Activated T-helper 1 cell treated with anti-CD3 and anti-CD28 coated beads, Interleukin-2, amount 50 U/mL, for 16 hours (primary cell): ENCODE measurements around the gene ZNF407.

Source experiments
- DNase-seq, 2 donors: peaks; one replicate each; pipeline ENCODE4 v3.0.0-alpha.2; 2020; ENCODE audit warnings: low read depth in 1 of 2, low spot score in 1 of 2

ZNF407 gene

GRCh38 chr18:74996055-74996454, 398.4 kb downstream of the ZNF407 start:
- DNase-seq, result no peak

GRCh38 chr18:74996996-74997395, 399.3 kb downstream of the ZNF407 start:
- no peak for DNase-seq

- no peak for DNase-seq
Measured at GRCh38 chr18:75000920-75001319, 403.2 kb downstream of the ZNF407 start.

- no peak for DNase-seq
Measured at GRCh38 chr18:75003039-75003438, 405.4 kb downstream of the ZNF407 start.

- no peak for DNase-seq
Measured at GRCh38 chr18:75003764-75004690, 406.4 kb downstream of the ZNF407 start.

- DNase-seq, result no peak
Measured at GRCh38 chr18:75005626-75006025, 408.0 kb downstream of the ZNF407 start.

- no peak for DNase-seq
Measured at GRCh38 chr18:75008186-75008585, 410.5 kb downstream of the ZNF407 start.

GRCh38 chr18:75009296-75009695, 411.6 kb downstream of the ZNF407 start:
- no peak for DNase-seq

GRCh38 chr18:75009878-75010277, 412.2 kb downstream of the ZNF407 start:
- DNase-seq, result no peak

GRCh38 chr18:75010278-75010677, 412.6 kb downstream of the ZNF407 start:
- DNase-seq, result no peak

GRCh38 chr18:75010689-75011088, 413.0 kb downstream of the ZNF407 start:
- DNase-seq, result no peak

GRCh38 chr18:75016025-75016717, 418.5 kb downstream of the ZNF407 start:
- DNase-seq, result no peak

GRCh38 chr18:75023473-75023872, 425.8 kb downstream of the ZNF407 start:
- no peak for DNase-seq

- DNase-seq, result no peak
Measured at GRCh38 chr18:75024871-75025270, 427.2 kb downstream of the ZNF407 start.

GRCh38 chr18:75025573-75025972, 427.9 kb downstream of the ZNF407 start:
- DNase-seq, result no peak

- no peak for DNase-seq
Measured at GRCh38 chr18:75029481-75029880, 431.8 kb downstream of the ZNF407 start.

- DNase-seq, result no peak
Measured at GRCh38 chr18:75031717-75032317, 434.1 kb downstream of the ZNF407 start.

- DNase-seq, result no peak
Measured at GRCh38 chr18:75033516-75033915, 435.8 kb downstream of the ZNF407 start.

GRCh38 chr18:75034937-75035336, 437.3 kb downstream of the ZNF407 start:
- no peak for DNase-seq

GRCh38 chr18:75035928-75036327, 438.3 kb downstream of the ZNF407 start:
- no peak for DNase-seq

- no peak for DNase-seq
Measured at GRCh38 chr18:75036917-75037688, 439.4 kb downstream of the ZNF407 start.
